IMR-90 (cell line): ENCODE results near the gene PLA2G2A. TPM values are rescaled to one million over a fixed set of nuclear protein-coding genes. Genes with fewer than 3 reads are reported as not detected.

Source experiments
- ATAC-seq: fragments of 200-7000 bp; cut with Tn5 transposase; 2 replicates; pipeline ENCODE4 v1.9.1; 2020; ENCODE audit warnings: low read depth, mild to moderate bottlenecking, moderate library complexity
- BruUV-seq: library from RNA; stranded (reverse); fragments of 400-500 nt; replicated peaks from 2 replicates; lab custom pipeline; 2021; lab: Mats Ljungman, UMichigan
- CTCF ChIA-PET: fragments of 300-600 bp; formaldehyde crosslinking; extraction: SDS; loops from one replicate; lab custom pipeline; 2021; ENCODE audit warnings: antibody characterized with exemption; lab: Yijun Ruan, JAX
- POLR2A ChIA-PET: fragments of 300-600 bp; sonication (Branson Sonifier 250); formaldehyde crosslinking; loops from one replicate; lab custom pipeline; 2022; ENCODE audit warnings: antibody characterized with exemption; ENCODE audit not compliant: unreplicated experiment; lab: Charles Lee
- DNase-seq: peaks from one replicate; pipeline ENCODE4 v3.0.0; 2013
- H2AFZ ChIP-seq: replicated peaks from 2 replicates; pipeline ENCODE3; 2013; ENCODE audit warnings: low read length, mild to moderate bottlenecking; ENCODE audit not compliant: poor library complexity
- H2AK5ac ChIP-seq: 2 replicates; pipeline ENCODE4 v1.6.1; 2013; ENCODE audit warnings: low read depth, low read length, inconsistent platforms
- H2AK9ac ChIP-seq: replicated peaks from 2 replicates; pipeline ENCODE3; 2013; ENCODE audit warnings: mild to moderate bottlenecking, low read depth, low read length, moderate library complexity; ENCODE audit not compliant: poor library complexity
- H2BK120ac ChIP-seq: 2 replicates; pipeline ENCODE4 v1.6.1; 2013; ENCODE audit warnings: low read depth, low read length, inconsistent platforms
- H2BK15ac ChIP-seq: 3 replicates; pipeline ENCODE4 v1.6.1; 2013; ENCODE audit warnings: low read depth, low read length, inconsistent platforms
- H2BK20ac ChIP-seq: 2 replicates; pipeline ENCODE4 v1.6.1; 2013; ENCODE audit warnings: low read depth, mild to moderate bottlenecking, inconsistent platforms, low read length, moderate library complexity
- H2BK5ac ChIP-seq: 2 replicates; pipeline ENCODE4 v1.6.1; 2013; ENCODE audit warnings: mild to moderate bottlenecking, low read depth, low read length, inconsistent platforms; ENCODE audit not compliant: poor library complexity, severe bottlenecking
- H3K14ac ChIP-seq: replicated peaks from 2 replicates; pipeline ENCODE4 v1.6.1; 2013; ENCODE audit warnings: low read depth, low read length, inconsistent platforms
- H3K18ac ChIP-seq: 2 replicates; pipeline ENCODE4 v1.6.1; 2013; ENCODE audit warnings: low read depth, low read length, control low read depth
- H3K23ac ChIP-seq: 2 replicates; pipeline ENCODE4 v1.6.1; 2013; ENCODE audit warnings: low read depth, low read length, inconsistent platforms
- H3K27ac ChIP-seq: 2 replicates; pipeline ENCODE4 v1.5.1; 2013; ENCODE audit warnings: mild to moderate bottlenecking, control low read depth, low read length; ENCODE audit not compliant: insufficient read depth
- H3K27me3 ChIP-seq: 2 replicates; pipeline ENCODE4 v1.6.1; 2013; ENCODE audit warnings: low read length; ENCODE audit not compliant: control insufficient read depth, insufficient read depth
- H3K36me3 ChIP-seq: 2 replicates; pipeline ENCODE4 v1.6.1; 2013; ENCODE audit warnings: low read length, mixed read lengths; ENCODE audit not compliant: control insufficient read depth, insufficient read depth
- H3K4ac ChIP-seq: 2 replicates; pipeline ENCODE4 v1.6.1; 2013; ENCODE audit warnings: low read depth, low read length, inconsistent platforms
- H3K4me1 ChIP-seq: 2 replicates; pipeline ENCODE4 v1.6.1; 2013; ENCODE audit warnings: low read length, mixed read lengths; ENCODE audit not compliant: control insufficient read depth, insufficient read depth
- H3K4me2 ChIP-seq: 2 replicates; pipeline ENCODE4 v1.6.1; 2013; ENCODE audit warnings: low read depth, mild to moderate bottlenecking, control low read depth, low read length, moderate library complexity
- H3K4me3 ChIP-seq: 2 replicates; pipeline ENCODE4 v1.5.1; 2013; ENCODE audit warnings: low read depth, mild to moderate bottlenecking, control low read depth, low read length, moderate library complexity; ENCODE audit not compliant: insufficient read depth
- H3K56ac ChIP-seq: 2 replicates; pipeline ENCODE4 v1.6.1; 2013; ENCODE audit warnings: low read length, inconsistent platforms; ENCODE audit not compliant: insufficient read depth; ENCODE audit errors: extremely low read depth
- H3K79me1 ChIP-seq, 2 experiments: 2 replicates each; pipeline ENCODE4 v1.6.1; 2013; ENCODE audit warnings: low read length in 2 of 2, inconsistent platforms in 1 of 2, low read depth in 1 of 2
- H3K9ac ChIP-seq: 2 replicates; pipeline ENCODE4 v1.6.1; 2013; ENCODE audit warnings: low read depth, low read length, control low read depth
- H3K9me1 ChIP-seq: 2 replicates; pipeline ENCODE4 v1.6.1; 2013; ENCODE audit warnings: low read length, inconsistent platforms; ENCODE audit not compliant: insufficient read depth
- H3K9me3 ChIP-seq: 2 replicates; pipeline ENCODE4 v1.6.1; 2013; ENCODE audit warnings: low read length; ENCODE audit not compliant: control insufficient read depth, insufficient read depth
- H4K20me1 ChIP-seq: 2 replicates; pipeline ENCODE4 v1.6.1; 2013; ENCODE audit warnings: low read length, inconsistent platforms; ENCODE audit not compliant: insufficient read depth
- H4K5ac ChIP-seq: 2 replicates; pipeline ENCODE4 v1.6.1; 2013; ENCODE audit warnings: mild to moderate bottlenecking, low read depth, low read length, control low read depth
- H4K8ac ChIP-seq, 2 experiments: 2 replicates each; pipeline ENCODE4 v1.6.1; 2013; ENCODE audit warnings: low read depth in 2 of 2, low read length in 2 of 2, control low read depth in 1 of 2, inconsistent platforms in 1 of 2
- H4K91ac ChIP-seq: 2 replicates; pipeline ENCODE4 v1.6.1; 2013; ENCODE audit warnings: low read depth, low read length, inconsistent platforms; ENCODE audit not compliant: insufficient read depth
- BHLHE40 ChIP-seq: fragments of 150-350 bp; IDR thresholded peaks from 2 replicates; pipeline ENCODE4 v1.6.1; 2016; ENCODE audit warnings: mild to moderate bottlenecking, low read depth, low read length
- CHD1 ChIP-seq: IDR thresholded peaks from 2 replicates; pipeline ENCODE4 v1.6.1; 2012; ENCODE audit warnings: low read depth, low read length, improper control_type of control experiment
- MAFK ChIP-seq: IDR thresholded peaks from 2 replicates; pipeline ENCODE4 v1.6.1; 2012; ENCODE audit warnings: low read depth, low read length, improper control_type of control experiment
- MAZ ChIP-seq: IDR thresholded peaks from 2 replicates; pipeline ENCODE4 v1.6.1; 2012; ENCODE audit warnings: low read depth, mild to moderate bottlenecking, low read length, improper control_type of control experiment, moderate library complexity, borderline replicate concordance
- MXI1 ChIP-seq: IDR thresholded peaks from 2 replicates; pipeline ENCODE4 v1.6.1; 2012; ENCODE audit warnings: low read depth, mild to moderate bottlenecking, low read length, moderate library complexity, borderline replicate concordance
- POLR2A ChIP-seq: IDR thresholded peaks from 2 replicates; pipeline ENCODE4 v1.6.1; 2012; ENCODE audit warnings: mild to moderate bottlenecking, low read depth, low read length
- RCOR1 ChIP-seq: IDR thresholded peaks from 2 replicates; pipeline ENCODE4 v1.6.1; 2012; ENCODE audit warnings: mild to moderate bottlenecking, low read length, improper control_type of control experiment; ENCODE audit not compliant: insufficient replicate concordance
- RFX5 ChIP-seq: IDR thresholded peaks from 2 replicates; pipeline ENCODE4 v1.8.0; 2012; ENCODE audit warnings: low read depth, mild to moderate bottlenecking, low read length, moderate library complexity
- WGBS, 2 experiments: methylation state at CpG; one replicate each; pipeline versions ENCODE4 v1.1.5 to v1.1.7; 2013; ENCODE audit warnings: missing lambda C conversion rate in 2 of 2; ENCODE audit not compliant: insufficient read length in 1 of 2; ENCODE audit errors: extremely low coverage in 2 of 2; 5-methylcytosine and 5-hydroxymethylcytosine counted together
- dilution Hi-C: fragments of 300-500 bp; cut with HindIII; formaldehyde crosslinking; loops from one replicate; pipeline ENCODE4 v1.14.3; 2018; ENCODE audit warnings: low sequenced_read_pairs; ENCODE audit not compliant: unreplicated experiment
- in situ Hi-C: fragments of 300-500 bp; cut with MboI; formaldehyde crosslinking; loops from 3 replicates; pipeline ENCODE4 v1.14.3; 2019; ENCODE audit warnings: low sequenced_read_pairs, inconsistent platforms, mixed read lengths
- intact Hi-C: fragments of 100-400 bp; cut with micrococcal nuclease; formaldehyde crosslinking; loops from 2 replicates; pipeline ENCODE4 v1.10.0; 2022
- polyA plus RNA-seq, 3 experiments: library from polyadenylated mRNA; depleted of rRNA; stranded (reverse); fragments of >200 nt; gene quantifications; 2 replicates each; pipeline ENCODE4 v1.2.3, GENCODE V29; 2012; ENCODE audit warnings: low replicate concordance in 1 of 3
- total RNA-seq: library from RNA; depleted of rRNA; stranded (reverse); fragments of >200 nt; gene quantifications from 2 replicates; pipeline ENCODE4 v1.2.3, GENCODE V29; 2012
- TF ChIP-seq, protein P1 (sequence below): conservative IDR thresholded peaks from 2 replicates; pipeline ENCODE4 v1.5.1; 2012; ENCODE audit warnings: mild to moderate bottlenecking, low read depth, low read length, improper control_type of control experiment
- TF ChIP-seq, protein P2 (sequence below): fragments of 150-350 bp; IDR thresholded peaks from 2 replicates; pipeline ENCODE4 v1.6.1; 2016; ENCODE audit warnings: low read depth, mild to moderate bottlenecking, low read length, moderate library complexity, borderline replicate concordance

Gene PLA2G2A
- total and polyA plus RNA-seq, 2 of the 4 experiments (the other 2 are of a cell fraction) = not detected

DNA sequence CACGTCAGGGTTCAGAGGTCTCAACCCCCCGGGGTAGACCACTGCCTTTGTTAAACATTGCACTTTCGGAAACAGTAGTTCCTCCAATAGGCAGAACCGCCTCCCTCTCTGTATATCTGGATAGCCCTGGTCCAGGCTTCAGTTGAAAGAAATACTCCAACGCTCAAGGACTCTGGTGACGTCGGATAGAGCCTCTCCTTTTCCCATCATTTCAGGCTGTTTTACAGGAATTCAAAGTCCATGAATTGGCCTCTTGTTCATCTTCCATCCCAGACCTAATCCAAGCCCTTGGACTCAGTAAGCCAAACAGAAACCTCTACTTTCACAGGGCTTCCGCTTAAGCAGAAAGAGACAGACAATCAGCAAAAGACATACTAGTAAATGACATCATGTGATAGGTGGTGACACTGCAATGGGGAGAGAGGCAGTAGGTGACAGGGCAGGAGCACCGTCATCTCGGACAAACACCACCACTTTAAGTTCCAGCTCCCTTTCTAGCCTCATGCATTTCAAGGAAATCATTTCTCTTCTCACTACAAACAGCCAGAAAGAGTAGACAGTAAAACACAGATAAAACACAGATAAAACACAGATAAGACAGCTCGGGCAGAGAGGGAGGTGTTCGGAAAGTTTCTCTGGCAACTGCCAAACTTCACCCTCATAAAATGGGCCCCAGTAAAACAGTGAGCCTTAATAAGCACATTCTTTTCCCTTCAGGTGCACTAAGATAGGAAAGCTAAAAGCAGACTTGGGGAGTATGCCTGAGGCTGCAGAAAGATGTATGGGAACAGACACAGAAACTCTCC lies 2.3 kb upstream of the PLA2G2A start:
- Histone ChIP-seq H3K9me3 (no peaks in the 10 kb centered on the region), H3K4me2 (no peak overlapping the region), H3K56ac (no peak overlapping the region), H3K9me1 (no peaks in the 10 kb centered on the region), H3K36me3 (no peaks in the 10 kb centered on the region), H3K4me3 (no peak overlapping the region), H4K5ac (no peak overlapping the region), H3K27me3 (peaks cover 32% of the 10 kb centered on the region), H2BK20ac (no peak overlapping the region), H3K14ac (no peak overlapping the region), H3K18ac (no peak overlapping the region), H4K8ac (no peak overlapping the region), H3K4ac (no peak overlapping the region), H2BK5ac (no peak overlapping the region), H3K4me1 (no peaks in the 10 kb centered on the region), H3K23ac (no peak overlapping the region), H4K91ac (no peak overlapping the region), H3K79me1 (no peaks in the 10 kb centered on the region), H2BK15ac (no peak overlapping the region), H2AK5ac (no peak overlapping the region), H2BK120ac (no peak overlapping the region), H2AFZ (no peak overlapping the region), H3K9ac (no peak overlapping the region), H3K27ac (no peak overlapping the region), H2AK9ac (no peak overlapping the region), H4K20me1 (no peaks in the 10 kb centered on the region)
- in situ Hi-C loops (no loop called here), dilution Hi-C loops (no loop called here), intact Hi-C loops (no loop called here)
- POLR2A ChIA-PET = no interaction called here
- no peak for ATAC-seq
- BruUV-seq = no TSS peak
- CTCF ChIA-PET = no interaction called here
- no peak for DNase-seq
- TF ChIP-seq, protein P1, sequence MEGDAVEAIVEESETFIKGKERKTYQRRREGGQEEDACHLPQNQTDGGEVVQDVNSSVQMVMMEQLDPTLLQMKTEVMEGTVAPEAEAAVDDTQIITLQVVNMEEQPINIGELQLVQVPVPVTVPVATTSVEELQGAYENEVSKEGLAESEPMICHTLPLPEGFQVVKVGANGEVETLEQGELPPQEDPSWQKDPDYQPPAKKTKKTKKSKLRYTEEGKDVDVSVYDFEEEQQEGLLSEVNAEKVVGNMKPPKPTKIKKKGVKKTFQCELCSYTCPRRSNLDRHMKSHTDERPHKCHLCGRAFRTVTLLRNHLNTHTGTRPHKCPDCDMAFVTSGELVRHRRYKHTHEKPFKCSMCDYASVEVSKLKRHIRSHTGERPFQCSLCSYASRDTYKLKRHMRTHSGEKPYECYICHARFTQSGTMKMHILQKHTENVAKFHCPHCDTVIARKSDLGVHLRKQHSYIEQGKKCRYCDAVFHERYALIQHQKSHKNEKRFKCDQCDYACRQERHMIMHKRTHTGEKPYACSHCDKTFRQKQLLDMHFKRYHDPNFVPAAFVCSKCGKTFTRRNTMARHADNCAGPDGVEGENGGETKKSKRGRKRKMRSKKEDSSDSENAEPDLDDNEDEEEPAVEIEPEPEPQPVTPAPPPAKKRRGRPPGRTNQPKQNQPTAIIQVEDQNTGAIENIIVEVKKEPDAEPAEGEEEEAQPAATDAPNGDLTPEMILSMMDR = no peak
- TF ChIP-seq, protein P2, sequence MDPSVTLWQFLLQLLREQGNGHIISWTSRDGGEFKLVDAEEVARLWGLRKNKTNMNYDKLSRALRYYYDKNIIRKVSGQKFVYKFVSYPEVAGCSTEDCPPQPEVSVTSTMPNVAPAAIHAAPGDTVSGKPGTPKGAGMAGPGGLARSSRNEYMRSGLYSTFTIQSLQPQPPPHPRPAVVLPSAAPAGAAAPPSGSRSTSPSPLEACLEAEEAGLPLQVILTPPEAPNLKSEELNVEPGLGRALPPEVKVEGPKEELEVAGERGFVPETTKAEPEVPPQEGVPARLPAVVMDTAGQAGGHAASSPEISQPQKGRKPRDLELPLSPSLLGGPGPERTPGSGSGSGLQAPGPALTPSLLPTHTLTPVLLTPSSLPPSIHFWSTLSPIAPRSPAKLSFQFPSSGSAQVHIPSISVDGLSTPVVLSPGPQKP = no peak
- TF ChIP-seq POLR2A = no peak
- TF ChIP-seq MAZ = no peak
- TF ChIP-seq BHLHE40 = no peak
- no peak for TF ChIP-seq MAFK
- TF ChIP-seq CHD1 = no peak
- no peak for TF ChIP-seq RCOR1
- no peak for TF ChIP-seq MXI1
- TF ChIP-seq RFX5 = no peak
- WGBS, 2 experiments = 45% methylated on average over 5 of the region's 12 CpGs; no CpG with 5 or more reads in 1 of the 2 experiments
